ENCODE data around the gene NOS2.
"Not testable (repeated sequence)": the region's sequence is repeated elsewhere in the genome, so short reads cannot be mapped to it uniquely, and the experiment has no call there.

NOS2 gene

DNA sequence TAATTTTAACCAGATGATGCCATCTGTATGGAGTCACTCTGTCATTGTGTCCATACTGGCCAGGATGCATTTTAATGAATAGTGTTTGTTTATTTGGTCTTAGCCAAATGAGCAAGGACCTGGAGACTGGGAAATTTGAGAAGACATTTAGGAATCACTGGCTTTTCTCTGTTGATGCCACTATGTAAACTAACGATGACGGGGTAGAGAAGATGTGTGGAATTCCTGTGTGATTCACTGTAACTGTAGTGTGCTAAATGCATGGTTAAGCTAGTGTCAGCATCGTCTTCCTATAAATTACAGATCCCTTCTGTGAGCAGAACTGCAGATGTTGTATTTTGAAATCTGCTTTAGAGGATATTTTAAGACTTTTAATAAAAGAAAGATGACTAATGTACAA is 66.6 kb downstream of the NOS2 start:
- no peak for DNase-seq (ENCODE audit: low read depth)
- TF ChIP-seq, protein P1, sequence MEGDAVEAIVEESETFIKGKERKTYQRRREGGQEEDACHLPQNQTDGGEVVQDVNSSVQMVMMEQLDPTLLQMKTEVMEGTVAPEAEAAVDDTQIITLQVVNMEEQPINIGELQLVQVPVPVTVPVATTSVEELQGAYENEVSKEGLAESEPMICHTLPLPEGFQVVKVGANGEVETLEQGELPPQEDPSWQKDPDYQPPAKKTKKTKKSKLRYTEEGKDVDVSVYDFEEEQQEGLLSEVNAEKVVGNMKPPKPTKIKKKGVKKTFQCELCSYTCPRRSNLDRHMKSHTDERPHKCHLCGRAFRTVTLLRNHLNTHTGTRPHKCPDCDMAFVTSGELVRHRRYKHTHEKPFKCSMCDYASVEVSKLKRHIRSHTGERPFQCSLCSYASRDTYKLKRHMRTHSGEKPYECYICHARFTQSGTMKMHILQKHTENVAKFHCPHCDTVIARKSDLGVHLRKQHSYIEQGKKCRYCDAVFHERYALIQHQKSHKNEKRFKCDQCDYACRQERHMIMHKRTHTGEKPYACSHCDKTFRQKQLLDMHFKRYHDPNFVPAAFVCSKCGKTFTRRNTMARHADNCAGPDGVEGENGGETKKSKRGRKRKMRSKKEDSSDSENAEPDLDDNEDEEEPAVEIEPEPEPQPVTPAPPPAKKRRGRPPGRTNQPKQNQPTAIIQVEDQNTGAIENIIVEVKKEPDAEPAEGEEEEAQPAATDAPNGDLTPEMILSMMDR (conservative IDR thresholded peaks at IDR 0.05; ENCODE audit: low read depth, low read length): no peak
- H3K4me3 ChIP-seq (ENCODE audit: low read length): no peak overlapping the region

DNA sequence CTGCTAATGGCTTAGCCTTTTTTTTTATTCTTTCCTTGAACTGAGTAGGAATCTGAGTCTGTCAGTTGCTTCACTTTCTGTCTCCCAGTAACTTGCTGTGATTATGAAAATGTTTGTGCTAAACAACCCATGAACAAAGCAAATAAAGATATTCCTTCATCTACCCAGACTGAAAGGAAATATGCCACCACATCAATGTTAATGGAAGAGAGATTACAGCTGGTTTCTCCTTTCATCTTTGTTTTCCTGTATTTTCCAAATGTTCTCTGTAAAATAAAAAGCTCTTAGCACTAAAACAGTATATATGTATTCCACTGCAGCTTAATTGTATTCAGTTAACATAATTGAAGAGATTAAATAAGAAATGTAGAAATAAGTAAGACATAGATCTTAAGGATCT is 67.6 kb downstream of the NOS2 start:
- not testable (repeated sequence) for H3K4me3 ChIP-seq (ENCODE audit: low read length); DNase-seq (ENCODE audit: low read depth)

DNA sequence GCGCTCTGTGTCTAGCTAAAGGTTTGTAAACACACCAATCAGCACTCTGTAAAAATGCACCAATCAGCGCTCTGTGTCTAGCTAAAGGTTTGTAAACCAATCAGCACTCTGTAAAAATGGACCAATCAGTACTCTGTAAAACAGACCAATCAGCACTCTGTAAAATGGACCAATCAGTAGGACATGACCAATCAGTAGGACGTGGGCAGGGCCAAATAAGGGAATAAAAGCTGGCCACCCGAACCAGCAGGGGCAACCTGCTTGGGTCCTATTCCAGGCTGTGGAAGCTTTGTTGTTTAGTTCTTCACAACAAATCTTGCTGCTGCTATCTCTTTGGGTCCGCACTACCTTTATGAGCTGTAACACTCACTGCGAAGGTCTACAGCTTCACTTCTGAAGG is 74.3 kb downstream of the NOS2 start:
- H3K4me3 ChIP-seq (ENCODE audit: low read length); DNase-seq (ENCODE audit: low read depth): not testable (repeated sequence)

DNA sequence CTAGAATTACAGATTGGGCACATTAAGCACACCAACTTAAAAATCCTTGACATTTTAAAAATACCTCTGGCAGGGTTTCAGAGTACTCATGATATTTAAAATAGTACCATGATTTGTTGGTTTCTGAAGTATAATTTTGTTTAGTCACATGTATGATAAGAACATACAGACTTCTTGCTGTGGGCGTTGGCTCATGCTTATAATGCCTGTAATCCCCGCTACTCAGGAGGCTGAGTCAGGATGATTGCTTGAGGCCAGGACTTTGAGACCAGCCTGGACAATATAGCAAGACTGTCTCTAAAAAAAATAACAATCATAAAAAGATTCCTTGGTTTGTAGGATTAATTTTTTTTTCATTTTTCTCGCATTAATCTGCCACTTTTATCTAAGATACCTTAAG is 78.5 kb downstream of the NOS2 start:
- H3K4me3 ChIP-seq (ENCODE audit: low read length): no peak overlapping the region
- DNase-seq (ENCODE audit: low read depth): no peak
- TF ChIP-seq, protein P1 (conservative IDR thresholded peaks at IDR 0.05; ENCODE audit: low read depth, low read length): no peak

Data from retinal pigment epithelial cell (primary cell).